ENCODE measurements around the gene ZNF175. TPM values are rescaled to one million over a fixed set of nuclear protein-coding genes. Genes with fewer than 3 reads are reported as not detected.

The ZNF175 gene
- total RNA-seq, 2 donors from 2014 or later, result 4.3 to 9.0 TPM

Other genes starting within 250 kb of the ZNF175 start
- gene VSIG10L, start 229.1 kb upstream of the ZNF175 start, total RNA-seq, result 1 to 10 TPM; 2.3 to 9.9 TPM
- gene ETFB, start 204.9 kb upstream of the ZNF175 start, total RNA-seq, result 100 to 1,000 TPM in 1 of 2 donors, 10 to 100 TPM in 1; 82.8 to 118 TPM
- 1 to 10 TPM in 1 of 2 donors, not detected in 1; 4.2 TPM for gene CLDND2, start 202.3 kb upstream of the ZNF175 start, total RNA-seq
- gene NKG7, start 198.6 kb upstream of the ZNF175 start, total RNA-seq, result 1 to 10 TPM in 1 of 2 donors, not detected in 1; 1.8 TPM
- gene LIM2, start 183.3 kb upstream of the ZNF175 start, total RNA-seq, result not detected
- gene C19orf84, start 180.7 kb upstream of the ZNF175 start, total RNA-seq, result 10 to 100 TPM in 1 of 2 donors, not detected in 1; 16.0 TPM
- 1 to 10 TPM; 7.1 to 7.5 TPM for gene SIGLEC10, start 153.6 kb upstream of the ZNF175 start, total RNA-seq
- 1 to 10 TPM; 1.0 to 3.0 TPM for gene SIGLEC8, start 112.8 kb upstream of the ZNF175 start, total RNA-seq
- not detected for gene CEACAM18, start 92.7 kb upstream of the ZNF175 start, total RNA-seq
- gene SIGLEC12, start 69.5 kb upstream of the ZNF175 start, total RNA-seq, result under 1 TPM in 1 of 2 donors, not detected in 1; 0.91 TPM
- gene SIGLEC6, start 39.6 kb upstream of the ZNF175 start, total RNA-seq, result under 1 TPM in 1 of 2 donors, not detected in 1; 0.68 TPM
- gene SIGLEC5, start 59.1 kb downstream of the ZNF175 start, total RNA-seq, result not detected
- gene SIGLEC14, start 75.5 kb downstream of the ZNF175 start, total RNA-seq, result 1 to 10 TPM; 1.8 to 8.0 TPM
- gene SPACA6, start 122.0 kb downstream of the ZNF175 start, total RNA-seq, result 10 to 100 TPM; 24.6 to 47.7 TPM
- 1 to 10 TPM in 1 of 2 donors, not detected in 1; 1.9 TPM for gene HAS1, start 152.7 kb downstream of the ZNF175 start, total RNA-seq
- 1 to 10 TPM in 1 of 2 donors, under 1 TPM in 1; 0.77 to 5.6 TPM for gene FPR1, start 180.6 kb downstream of the ZNF175 start, total RNA-seq
- under 1 TPM in 1 of 2 donors, not detected in 1; 0.97 TPM for gene FPR2, start 189.9 kb downstream of the ZNF175 start, total RNA-seq
- 1 to 10 TPM; 1.0 to 4.8 TPM for gene FPR3, start 223.9 kb downstream of the ZNF175 start, total RNA-seq

All from prostate gland (tissue), 2 donors.